NCI-H2029 treated with DMSO at 0.1 percent for 48 hours (cell line): ENCODE measurements around the gene ZXDB.
"Not testable (repeated sequence)": the region's sequence is repeated elsewhere in the genome, so short reads cannot be mapped to it uniquely, and the experiment has no call there.

Experiments used
- DNase-seq: peaks from one replicate; lab custom pipeline; 2025; lab: John Stamatoyannopoulos, UW

ZXDB gene

DNA sequence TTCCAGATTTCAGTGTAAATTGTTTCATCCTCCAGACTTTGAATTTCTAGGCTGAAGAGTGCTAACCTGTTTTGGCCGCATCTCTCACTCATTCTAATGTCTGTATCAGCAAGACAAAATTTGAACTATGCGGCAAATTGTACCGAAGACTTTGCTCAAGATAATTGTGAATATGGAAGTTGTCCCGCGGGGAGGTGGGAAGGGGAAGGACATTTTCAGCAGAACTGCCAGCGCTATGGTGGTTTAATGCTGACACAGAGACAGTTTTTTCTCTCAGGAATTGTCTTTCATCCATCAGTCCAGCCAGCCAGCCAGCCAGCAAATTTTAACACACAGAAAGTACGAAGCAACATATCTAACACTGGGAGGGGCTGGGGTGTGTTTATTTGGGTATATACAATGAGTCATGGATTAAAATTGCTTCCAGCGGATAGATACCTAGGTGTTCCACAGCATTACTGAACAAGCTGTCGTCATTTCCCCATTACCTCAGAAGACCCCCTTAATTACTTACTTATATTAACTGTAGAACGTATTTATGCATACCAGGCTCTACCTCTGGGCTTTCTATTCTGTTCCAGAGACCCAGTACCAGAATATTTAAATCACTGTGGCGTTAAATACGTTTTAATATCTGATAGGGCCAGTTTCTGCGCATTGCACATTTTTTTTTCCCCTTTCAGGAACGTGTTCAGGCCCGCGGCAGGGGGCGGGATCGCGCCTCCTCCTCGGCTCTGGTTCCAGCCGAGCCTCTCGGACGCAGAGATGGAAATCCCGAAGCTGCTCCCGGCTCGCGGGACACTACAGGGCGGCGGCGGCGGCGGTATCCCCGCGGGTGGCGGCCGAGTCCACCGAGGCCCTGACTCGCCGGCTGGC lies at the start of gene ZXDB:
Gene ZXDB (plus strand): TSS at position 728 of the 876 bp plus-strand sequence. CDS start 38 bp downstream, at position 766.
- DNase-seq: not testable (repeated sequence)

DNA sequence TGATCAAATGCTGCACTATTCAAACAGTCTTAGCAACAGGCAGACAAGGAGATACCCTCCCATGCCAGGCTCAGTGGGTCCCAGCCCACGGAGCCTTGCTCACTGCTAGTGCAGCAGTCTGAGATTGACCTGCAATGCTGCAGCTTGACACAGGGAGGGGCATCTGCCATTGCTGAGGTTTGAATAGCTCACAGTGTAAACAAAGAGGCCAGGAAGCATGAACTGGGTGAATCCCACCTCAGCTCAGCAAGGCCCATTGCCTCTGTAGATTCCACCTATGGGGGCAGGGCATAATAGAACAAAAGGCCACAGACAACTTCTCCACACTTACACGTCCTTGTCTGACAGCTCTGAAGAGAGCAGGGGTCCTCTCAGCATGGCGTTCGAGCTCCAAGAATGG lies 26.6 kb upstream of the ZXDB start:
- DNase-seq: no peak

DNA sequence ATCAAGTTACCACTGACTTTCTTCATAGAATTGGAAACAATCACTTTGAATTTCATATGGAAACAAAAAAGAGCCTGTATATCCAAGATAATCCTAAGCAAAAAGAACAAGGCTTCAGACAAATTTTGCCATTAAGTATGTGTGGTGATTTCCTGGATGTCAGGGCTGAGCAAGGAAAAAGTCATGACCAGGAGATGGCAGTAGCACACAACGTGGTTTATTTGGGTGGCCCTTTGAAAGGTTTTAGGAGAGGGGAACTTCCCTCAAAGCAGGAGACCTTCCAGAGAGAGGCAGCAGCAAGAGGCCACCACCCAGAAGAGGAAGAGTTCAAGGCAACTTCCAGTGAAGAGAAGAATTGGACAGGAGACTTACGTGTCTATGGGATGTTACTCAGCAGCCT lies 18.1 kb upstream of the ZXDB start:
- DNase-seq: no peak

DNA sequence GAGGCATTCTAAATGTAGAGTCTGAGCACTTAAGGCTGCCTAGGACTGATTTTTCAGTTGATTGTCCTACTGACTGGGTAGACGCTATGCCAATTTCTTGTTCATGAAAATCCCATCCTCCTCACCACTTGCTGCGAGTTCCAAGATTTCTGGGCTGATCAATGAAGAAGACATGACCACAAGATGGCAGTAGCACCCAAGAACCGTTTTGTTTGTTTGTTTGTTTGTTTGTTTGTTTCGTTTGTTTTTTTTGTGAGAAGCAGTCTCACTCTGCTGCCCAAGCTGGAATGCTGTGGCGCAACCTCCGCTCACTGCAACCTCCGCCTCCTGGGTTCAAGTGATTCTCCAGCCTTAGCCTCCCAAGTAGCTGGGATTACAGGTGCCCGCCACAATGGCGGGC lies 8.9 kb upstream of the ZXDB start:
- not testable (repeated sequence) for DNase-seq

DNA sequence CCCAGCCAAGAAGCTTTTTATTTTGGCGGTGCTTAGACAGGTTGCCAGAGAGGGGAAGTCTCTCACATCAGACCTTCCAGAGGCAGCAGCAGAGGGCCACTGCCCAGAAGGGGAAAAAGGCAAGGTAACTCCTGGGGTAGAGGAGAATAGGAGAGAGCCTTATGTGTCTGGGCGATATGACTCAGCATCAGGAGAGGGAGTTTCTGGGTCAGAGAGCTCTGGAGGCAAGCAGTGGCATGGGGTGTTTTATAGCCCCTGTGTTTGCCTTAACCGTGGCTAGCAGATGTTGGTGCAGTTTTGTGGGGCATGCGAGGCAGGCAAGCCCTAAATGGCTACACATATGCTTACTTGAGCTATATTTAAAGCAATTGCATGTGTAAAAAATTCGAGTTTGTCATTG lies 8.3 kb upstream of the ZXDB start:
- DNase-seq: no peak

DNA sequence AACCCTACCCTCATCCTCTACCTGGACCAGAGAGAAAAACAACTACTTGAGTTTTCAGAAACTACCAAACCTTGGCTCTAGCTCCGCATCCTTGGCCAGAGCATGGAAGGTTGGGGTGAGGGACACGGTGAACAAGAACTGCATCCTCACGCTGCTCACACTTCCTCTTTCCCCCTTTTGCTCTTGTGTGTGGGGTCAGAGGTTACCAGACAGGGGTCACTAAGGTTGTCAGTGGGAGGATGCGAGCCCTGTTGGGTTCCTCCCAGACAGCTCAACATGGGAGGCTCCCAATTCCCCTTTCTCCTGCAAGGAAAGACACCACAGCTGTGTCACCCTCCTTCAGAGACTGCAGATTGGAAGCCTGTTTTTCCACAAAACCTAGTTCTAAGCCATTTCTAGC lies 5.5 kb upstream of the ZXDB start:
- no peak for DNase-seq

DNA sequence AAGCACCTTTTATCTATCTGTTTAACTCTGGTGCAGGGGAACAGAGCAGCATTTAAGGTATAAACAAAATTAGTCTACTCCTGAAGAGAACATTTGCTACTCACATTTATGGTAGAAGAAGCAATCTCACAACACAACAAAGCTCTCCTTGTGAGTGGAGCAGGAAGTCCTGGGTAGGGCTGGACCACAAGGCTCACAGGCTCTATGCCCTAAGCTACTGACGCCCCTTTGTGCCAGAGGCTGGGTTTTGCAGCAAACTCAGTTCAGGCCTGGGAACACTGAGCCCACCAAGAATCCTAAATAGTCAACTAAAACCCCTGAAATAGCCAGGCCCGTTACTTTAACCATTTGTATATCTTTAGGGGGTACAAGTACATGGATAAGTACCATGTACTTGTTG lies 4.7 kb upstream of the ZXDB start:
- no peak for DNase-seq

DNA sequence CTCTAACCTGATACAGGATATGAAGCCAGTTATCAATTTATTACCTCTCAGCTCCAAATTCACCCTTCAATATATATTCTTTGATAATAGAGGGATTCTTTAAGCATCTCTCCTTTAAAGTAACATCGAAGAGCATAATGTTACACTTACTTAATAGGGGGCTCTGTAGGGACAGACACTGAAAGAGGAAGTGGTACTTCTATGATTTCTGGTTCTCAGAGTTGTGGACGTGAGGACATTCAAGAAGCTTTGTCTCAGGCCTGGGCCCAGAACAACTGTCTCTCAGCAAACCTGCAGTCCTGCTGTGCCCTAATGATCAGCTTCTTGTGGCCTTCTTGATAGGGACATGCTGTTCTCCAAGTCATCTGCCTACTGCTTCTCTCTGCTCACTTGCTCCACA lies 4.2 kb upstream of the ZXDB start:
- no peak for DNase-seq

DNA sequence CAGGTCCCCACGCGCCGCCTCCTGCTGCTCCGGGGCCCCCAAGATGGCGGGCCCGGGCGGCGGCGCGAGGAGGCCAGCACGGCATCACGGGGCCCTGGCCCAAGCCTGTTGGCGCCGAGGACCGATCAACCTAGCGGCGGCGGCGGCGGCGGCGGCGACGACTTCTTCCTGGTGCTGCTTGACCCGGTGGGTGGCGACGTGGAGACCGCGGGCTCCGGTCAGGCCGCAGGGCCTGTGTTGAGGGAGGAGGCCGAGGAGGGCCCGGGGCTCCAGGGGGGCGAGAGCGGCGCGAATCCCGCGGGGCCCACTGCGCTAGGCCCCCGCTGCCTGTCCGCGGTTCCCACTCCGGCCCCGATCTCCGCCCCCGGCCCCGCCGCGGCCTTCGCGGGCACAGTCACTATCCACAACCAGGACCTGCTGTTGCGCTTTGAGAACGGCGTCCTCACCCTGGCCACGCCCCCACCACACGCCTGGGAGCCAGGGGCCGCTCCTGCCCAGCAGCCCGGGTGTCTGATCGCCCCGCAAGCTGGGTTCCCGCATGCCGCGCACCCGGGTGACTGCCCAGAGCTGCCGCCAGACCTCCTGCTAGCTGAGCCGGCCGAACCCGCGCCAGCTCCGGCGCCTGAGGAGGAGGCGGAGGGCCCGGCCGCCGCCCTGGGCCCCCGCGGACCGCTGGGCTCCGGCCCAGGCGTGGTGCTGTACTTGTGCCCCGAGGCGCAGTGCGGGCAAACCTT lies 516 bp downstream of the ZXDB start:
- DNase-seq: not testable (repeated sequence)

DNA sequence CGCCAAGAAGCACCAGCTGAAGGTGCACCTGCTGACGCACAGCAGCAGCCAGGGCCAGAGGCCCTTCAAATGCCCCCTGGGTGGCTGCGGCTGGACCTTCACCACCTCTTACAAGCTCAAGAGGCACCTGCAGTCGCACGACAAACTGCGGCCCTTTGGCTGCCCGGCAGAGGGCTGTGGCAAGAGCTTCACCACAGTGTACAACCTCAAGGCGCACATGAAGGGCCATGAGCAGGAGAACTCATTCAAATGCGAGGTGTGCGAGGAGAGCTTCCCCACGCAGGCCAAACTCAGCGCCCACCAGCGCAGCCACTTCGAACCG lies 1.0 kb downstream of the ZXDB start:
- peak; percentile 8 for DNase-seq

DNA sequence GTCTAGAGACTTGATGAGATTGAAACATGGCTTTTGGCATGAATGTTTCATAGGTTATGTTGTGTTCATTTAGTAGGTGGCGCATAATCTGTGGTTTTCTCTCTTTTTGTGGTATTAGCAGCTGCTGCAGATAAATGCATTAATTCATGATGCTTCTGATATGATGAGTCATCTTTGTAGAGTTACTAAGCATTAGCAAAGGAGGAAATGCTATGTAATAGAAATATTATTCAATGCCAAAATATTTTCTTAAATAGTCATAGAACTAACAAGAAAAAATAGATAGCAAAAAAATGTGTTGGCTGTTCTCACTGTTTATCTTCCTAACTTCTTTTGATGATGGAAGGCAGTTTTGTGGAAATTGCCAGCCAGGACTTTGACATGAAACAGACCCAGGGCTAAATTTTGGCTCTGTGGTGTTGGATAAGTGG lies 3.6 kb downstream of the ZXDB start:
- DNase-seq: no peak

DNA sequence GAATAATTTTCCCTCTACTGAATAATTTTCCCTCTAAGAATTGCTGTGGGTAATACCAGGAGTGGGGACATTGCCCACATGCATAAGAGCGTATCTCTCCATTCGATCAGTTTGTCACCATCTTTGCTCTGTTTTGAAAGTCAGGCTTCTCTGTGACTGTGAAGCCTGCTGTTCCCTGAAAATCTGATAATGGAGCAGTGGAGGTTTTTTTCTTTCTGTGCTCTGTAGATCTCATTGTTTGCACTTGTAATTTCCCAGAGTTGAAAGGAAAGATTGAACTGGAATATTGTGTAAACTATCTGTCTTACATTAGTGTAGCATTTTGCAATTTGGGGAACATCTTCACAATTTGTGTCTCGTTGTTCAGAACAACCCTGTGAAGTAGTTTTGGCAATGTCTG lies 4.3 kb downstream of the ZXDB start:
- DNase-seq: no peak

DNA sequence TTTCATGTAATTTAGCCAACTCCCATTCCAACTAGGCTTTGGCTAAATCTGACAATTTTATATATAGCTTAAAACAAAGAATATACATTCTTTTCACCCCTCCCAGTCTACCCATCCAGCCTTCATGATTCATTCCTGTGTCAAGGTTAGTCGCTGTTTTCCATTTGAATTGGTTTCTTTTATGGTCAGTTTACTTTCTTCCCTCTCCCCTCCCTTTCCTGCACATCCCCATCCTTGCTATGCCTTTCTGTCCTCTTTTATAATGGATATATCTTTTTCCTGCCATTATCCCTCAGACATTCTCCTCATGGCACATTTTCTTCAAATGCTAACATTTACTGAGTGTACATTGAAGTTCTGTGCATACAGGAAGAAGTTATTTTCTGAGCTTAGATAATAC lies 4.7 kb downstream of the ZXDB start:
- DNase-seq: no peak

DNA sequence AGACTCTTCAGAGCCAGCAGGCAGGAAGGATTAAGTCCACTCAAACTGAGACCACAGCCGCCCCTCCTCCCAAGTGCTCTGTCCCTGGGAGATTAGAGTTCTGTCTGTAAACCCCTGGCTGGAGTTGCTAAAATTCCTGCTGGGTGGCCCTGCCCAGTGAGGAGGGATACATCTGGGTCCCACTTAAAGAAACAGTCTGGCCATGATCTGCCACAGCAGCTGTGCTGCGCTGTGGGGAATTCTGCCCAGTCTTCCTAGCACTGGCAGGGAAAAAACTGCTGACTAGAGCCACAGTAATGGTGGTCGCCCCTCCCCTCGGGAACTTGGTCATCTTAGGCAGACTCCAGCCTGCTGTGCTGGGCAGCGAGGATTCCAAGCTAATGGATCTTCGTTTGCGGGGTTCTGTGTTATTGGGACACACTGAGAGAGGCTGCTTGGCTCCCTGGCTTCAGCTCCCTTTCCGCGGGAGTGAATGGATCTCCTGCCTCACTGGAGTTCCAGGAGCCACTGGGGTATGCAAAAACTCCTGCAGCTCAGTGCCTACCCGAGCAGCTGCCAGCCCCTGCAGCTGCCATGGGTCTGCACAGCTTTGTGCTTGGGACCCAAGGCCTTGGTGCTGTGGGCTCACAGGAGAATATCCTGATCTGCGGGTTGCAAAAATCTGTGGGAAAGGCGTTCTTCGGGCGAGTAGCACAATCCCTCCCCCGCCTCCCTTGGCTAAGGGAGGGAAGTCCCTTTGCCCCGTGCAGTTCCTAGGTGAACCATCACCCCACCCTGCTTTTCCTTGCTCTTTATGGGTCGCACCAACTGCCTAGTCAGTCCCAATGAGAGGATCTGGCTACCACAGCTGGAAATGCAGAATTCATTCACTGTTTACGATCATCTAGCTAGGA lies 15.7 kb downstream of the ZXDB start:
- no peak for DNase-seq

DNA sequence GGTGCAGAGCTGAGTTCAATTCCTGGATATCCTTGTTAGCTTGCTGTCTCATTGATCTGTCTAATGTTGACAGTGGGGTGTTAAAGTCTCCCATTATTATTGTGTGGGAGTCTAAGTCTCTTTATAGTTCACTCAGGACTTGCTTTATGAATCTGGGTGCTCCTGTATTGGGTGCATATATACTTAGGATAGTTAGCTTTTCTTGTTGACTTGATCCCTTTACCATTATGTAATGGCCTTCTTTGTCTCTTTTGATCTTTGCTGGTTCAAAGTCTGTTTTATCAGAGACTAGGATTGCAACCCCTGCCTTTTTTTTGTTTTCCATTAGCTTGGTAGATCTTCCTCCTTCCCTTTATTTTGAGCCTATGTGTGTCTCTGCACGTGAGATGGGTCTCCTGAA lies 21.5 kb downstream of the ZXDB start:
- not testable (repeated sequence) for DNase-seq

DNA sequence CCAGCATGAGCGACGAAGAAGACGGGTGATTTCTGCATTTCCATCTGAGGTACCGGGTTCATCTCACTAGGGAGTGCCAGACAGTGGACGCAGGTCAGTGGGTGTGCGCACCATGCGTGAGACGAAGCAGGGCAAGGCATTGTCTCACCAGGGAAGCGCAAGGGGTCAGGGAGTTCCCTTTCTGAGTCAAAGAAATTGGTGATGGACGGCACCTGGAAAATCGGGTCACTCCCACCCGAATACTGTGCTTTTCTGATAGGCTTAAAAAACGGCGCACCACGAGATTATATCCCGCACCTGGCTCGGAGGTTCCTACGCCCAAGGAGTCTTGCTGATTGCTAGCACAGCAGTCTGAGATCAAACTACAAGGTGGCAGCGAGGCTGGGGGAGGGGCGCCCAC lies 37.6 kb downstream of the ZXDB start:
- not testable (repeated sequence) for DNase-seq

DNA sequence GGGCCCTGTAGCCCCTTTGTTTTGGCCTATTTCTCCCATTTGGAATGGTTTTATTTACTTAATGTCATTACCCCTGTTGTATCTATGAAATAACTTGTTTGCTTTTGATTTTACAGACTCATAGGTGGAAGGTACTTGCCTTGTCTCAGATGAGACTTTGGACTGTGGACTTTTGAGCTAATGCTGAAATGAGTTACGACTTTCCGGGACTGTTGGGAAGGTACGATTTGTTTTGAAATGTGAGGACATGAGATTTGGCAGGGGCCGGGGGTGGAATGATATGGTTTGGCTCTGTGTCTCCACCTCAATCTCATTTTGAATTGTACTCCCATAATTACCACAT lies 48.8 kb downstream of the ZXDB start:
- DNase-seq: no peak

DNA sequence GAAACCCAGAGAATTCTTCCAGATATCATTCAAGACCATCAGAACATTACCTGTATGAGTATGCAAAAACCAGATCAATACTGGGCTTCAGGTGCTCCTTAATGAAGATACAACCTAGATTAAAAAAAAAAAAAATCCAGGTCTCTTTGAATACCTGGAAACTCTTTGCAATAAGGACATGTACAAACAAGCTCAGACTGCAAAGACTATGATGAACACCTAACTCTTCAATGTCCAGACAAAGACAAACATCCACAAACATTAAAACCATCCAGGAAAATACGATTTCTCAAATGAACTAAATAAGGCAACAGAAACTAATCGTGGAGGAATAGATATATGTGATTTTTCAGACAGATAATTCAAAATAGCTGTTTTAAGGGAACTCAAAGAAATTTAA lies 49.5 kb downstream of the ZXDB start:
- no peak for DNase-seq

DNA sequence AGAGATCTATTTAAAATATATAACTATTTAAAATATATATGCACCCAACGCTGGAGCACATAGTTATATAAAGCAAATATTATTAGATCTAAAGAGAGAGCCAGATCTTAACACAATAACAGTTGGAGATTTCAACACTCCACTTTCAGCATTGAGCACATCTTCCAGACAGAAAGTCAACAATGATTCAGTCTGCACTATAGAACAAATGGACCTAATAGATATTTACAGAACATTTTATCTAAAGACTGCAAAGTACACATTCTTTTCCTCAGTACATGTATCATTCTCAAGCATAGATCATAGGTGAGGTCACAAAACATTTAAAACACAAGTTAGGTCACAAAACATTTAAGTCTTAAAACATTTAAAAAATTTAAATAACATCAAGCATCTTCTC lies 51.9 kb downstream of the ZXDB start:
- no peak for DNase-seq

DNA sequence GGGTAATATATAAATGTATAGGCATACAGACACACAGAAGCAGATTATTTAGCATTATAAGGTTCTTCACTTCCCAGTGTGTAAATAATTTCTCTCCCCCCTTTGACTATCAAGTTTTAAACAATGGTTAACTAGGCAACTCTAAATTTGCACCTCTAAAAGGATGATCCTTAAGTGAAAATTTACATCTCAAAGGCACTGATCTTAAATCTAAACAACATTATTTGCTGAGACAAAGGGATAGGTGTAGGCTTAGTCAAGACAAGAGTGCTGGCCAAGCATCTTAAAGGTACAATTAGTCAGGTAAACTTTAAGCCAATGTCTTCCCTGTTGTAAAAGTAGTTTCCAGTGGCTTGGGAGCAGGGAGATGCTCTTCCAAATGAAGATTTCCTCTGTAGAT lies 55.2 kb downstream of the ZXDB start:
- DNase-seq: no peak
